Neural cell (in vitro differentiated cells): ENCODE measurements around the gene LPAR5. TPM values are rescaled to one million over a fixed set of nuclear protein-coding genes. Genes with fewer than 3 reads are reported as not detected.

Source experiments
- H2AFZ ChIP-seq: fragments of 200-600, 300-800 bp; sonication (generic), shearing (Covaris generic); 2 replicates; pipeline ENCODE4 v1.6.0; 2014; ENCODE audit warnings: low read depth, mild to moderate bottlenecking, antibody characterized with exemption, low read length, moderate library complexity
- H3F3A ChIP-seq: fragments of 200-600 bp; shearing (Covaris generic); 2 replicates; pipeline ENCODE4 v1.6.1; 2016; ENCODE audit warnings: mild to moderate bottlenecking, moderate library complexity, mixed read lengths, antibody characterized with exemption, low read length; ENCODE audit not compliant: insufficient read depth, poor library complexity, severe bottlenecking
- H3K27ac ChIP-seq: fragments of 200-600, 300-800 bp; sonication (generic), shearing (Covaris generic); 2 replicates; pipeline ENCODE4 v1.5.1; 2014; ENCODE audit warnings: mild to moderate bottlenecking, low read length, moderate library complexity
- H3K27me3 ChIP-seq: fragments of 300-800, 200-600 bp; sonication (generic), shearing (Covaris generic); 2 replicates; pipeline ENCODE4 v1.6.0; 2014; ENCODE audit warnings: mild to moderate bottlenecking, low read depth, low read length, moderate library complexity; ENCODE audit not compliant: insufficient read depth
- H3K36me3 ChIP-seq: fragments of 300-800, 200-600 bp; sonication (generic), shearing (Covaris generic); 2 replicates; pipeline ENCODE4 v1.5.1; 2014; ENCODE audit warnings: mild to moderate bottlenecking, antibody characterized with exemption, low read length, moderate library complexity; ENCODE audit not compliant: insufficient read depth
- H3K4me2 ChIP-seq: fragments of 300-800, 200-600 bp; sonication (generic), shearing (Covaris generic); 2 replicates; pipeline ENCODE4 v1.6.0; 2014; ENCODE audit warnings: mild to moderate bottlenecking, low read length
- H3K4me3 ChIP-seq: fragments of 300-800, 200-600 bp; sonication (generic), shearing (Covaris generic); 2 replicates; pipeline ENCODE4 v1.5.1; 2014; ENCODE audit warnings: mild to moderate bottlenecking, low read length, moderate library complexity
- H3K79me2 ChIP-seq: fragments of 200-600 bp; shearing (Covaris generic); replicated peaks from 2 replicates; pipeline ENCODE4 v1.6.0; 2014; ENCODE audit warnings: mild to moderate bottlenecking, low read length, moderate library complexity; ENCODE audit not compliant: insufficient read depth
- H3K9ac ChIP-seq: fragments of 300-800, 200-600 bp; sonication (generic), shearing (Covaris generic); 2 replicates; pipeline ENCODE4 v1.6.1; 2016; ENCODE audit warnings: mild to moderate bottlenecking, low read length, mixed read lengths
- H3K9me2 ChIP-seq: fragments of 200-600 bp; shearing (Covaris generic); 2 replicates; pipeline ENCODE4 v1.6.1; 2016; ENCODE audit warnings: mild to moderate bottlenecking, low read length, mixed read lengths; ENCODE audit not compliant: insufficient read depth
- H3K9me3 ChIP-seq: fragments of 200-600, 300-800 bp; sonication (generic), shearing (Covaris generic); 2 replicates; pipeline ENCODE4 v1.6.1; 2016; ENCODE audit warnings: mild to moderate bottlenecking, mixed run types, low read length, moderate library complexity, mixed read lengths
- H4K20me1 ChIP-seq: fragments of 200-600 bp; shearing (Covaris generic); 2 replicates; pipeline ENCODE4 v1.6.1; 2016; ENCODE audit warnings: mild to moderate bottlenecking, mixed run types; ENCODE audit not compliant: insufficient read depth
- EP300 ChIP-seq: fragments of 450-650 bp; conservative IDR thresholded peaks from 2 replicates; pipeline ENCODE4 v1.6.1; 2014; ENCODE audit warnings: antibody characterized with exemption, mild to moderate bottlenecking, moderate library complexity; ENCODE audit not compliant: poor library complexity, severe bottlenecking
- EZH2 ChIP-seq: fragments of 200-600, 300-800 bp; shearing (Covaris generic), sonication (generic); IDR thresholded peaks from 2 replicates; pipeline ENCODE4 v1.6.1; 2014; ENCODE audit warnings: antibody characterized with exemption, low read length, borderline replicate concordance, mild to moderate bottlenecking; ENCODE audit not compliant: insufficient read depth, poor library complexity, severe bottlenecking
- MXI1 ChIP-seq: fragments of 450-650 bp; conservative IDR thresholded peaks from 2 replicates; pipeline ENCODE4 v1.6.1; 2014; ENCODE audit warnings: antibody characterized with exemption, mild to moderate bottlenecking; ENCODE audit not compliant: poor library complexity, severe bottlenecking
- POLR2AphosphoS5 ChIP-seq: IDR thresholded peaks from 2 replicates; pipeline ENCODE4 v1.6.1; 2012
- RAD21 ChIP-seq: fragments of 450-650 bp; conservative IDR thresholded peaks from 2 replicates; pipeline ENCODE4 v1.6.1; 2014; ENCODE audit warnings: antibody characterized with exemption, mild to moderate bottlenecking, moderate library complexity
- SMC3 ChIP-seq: fragments of 450-650 bp; conservative IDR thresholded peaks from 2 replicates; pipeline ENCODE4 v1.6.1; 2014; ENCODE audit warnings: antibody characterized with exemption, mild to moderate bottlenecking, moderate library complexity; ENCODE audit not compliant: poor library complexity
- TAF1 ChIP-seq: IDR thresholded peaks from 2 replicates; pipeline ENCODE4 v1.6.1; 2012; ENCODE audit warnings: low read depth
- polyA plus RNA-seq: library from polyadenylated mRNA; depleted of rRNA; stranded (reverse); fragments of >200 nt; gene quantifications from 2 replicates; pipeline ENCODE4 v1.2.3, GENCODE V29; 2014
- TF ChIP-seq, protein P1 (sequence below): fragments of 450-650 bp; IDR thresholded peaks from 2 replicates; pipeline ENCODE4 v1.5.1; 2014; ENCODE audit warnings: antibody characterized with exemption, mild to moderate bottlenecking, moderate library complexity; ENCODE audit not compliant: poor library complexity, severe bottlenecking
- TF ChIP-seq, protein P2 (sequence below): IDR thresholded peaks from 2 replicates; pipeline ENCODE4 v1.6.1; 2012; ENCODE audit warnings: borderline replicate concordance

LPAR5 gene
- polyA plus RNA-seq, 1 donor from 2014 or later: not detected

DNA sequence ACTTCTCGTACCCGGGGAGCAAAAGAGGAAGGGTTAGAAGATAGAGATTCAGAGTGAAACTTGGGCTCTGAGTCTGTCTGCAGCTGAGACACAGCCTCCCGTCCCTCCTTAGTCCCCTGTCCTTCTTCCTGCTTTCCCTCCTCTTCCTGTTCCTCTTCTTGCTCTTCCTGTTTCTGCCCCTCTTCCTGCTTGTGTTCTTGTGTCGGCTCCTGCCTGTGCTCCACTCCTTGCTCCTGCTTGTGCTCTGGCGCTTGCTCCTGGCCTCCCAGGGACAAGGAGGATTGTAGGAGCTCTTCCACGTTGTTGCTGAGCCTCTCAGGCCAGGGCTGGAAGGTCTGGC is 8.5 kb upstream of the LPAR5 start:
- Histone ChIP-seq H4K20me1 (no peaks in the 10 kb centered on the region), H3F3A (no peaks in the 10 kb centered on the region), H3K27me3 (no peaks in the 10 kb centered on the region), H3K9me2 (no peaks in the 10 kb centered on the region), H3K79me2 (no peaks in the 10 kb centered on the region), H3K27ac (no peak overlapping the region), H2AFZ (no peak overlapping the region), H3K36me3 (no peaks in the 10 kb centered on the region), H3K9me3 (no peaks in the 10 kb centered on the region), H3K9ac (no peak overlapping the region), H3K4me3 (no peak overlapping the region), H3K4me2 (no peak overlapping the region)
- no peak for TF ChIP-seq TAF1
- TF ChIP-seq RAD21: no peak
- TF ChIP-seq, protein P1, sequence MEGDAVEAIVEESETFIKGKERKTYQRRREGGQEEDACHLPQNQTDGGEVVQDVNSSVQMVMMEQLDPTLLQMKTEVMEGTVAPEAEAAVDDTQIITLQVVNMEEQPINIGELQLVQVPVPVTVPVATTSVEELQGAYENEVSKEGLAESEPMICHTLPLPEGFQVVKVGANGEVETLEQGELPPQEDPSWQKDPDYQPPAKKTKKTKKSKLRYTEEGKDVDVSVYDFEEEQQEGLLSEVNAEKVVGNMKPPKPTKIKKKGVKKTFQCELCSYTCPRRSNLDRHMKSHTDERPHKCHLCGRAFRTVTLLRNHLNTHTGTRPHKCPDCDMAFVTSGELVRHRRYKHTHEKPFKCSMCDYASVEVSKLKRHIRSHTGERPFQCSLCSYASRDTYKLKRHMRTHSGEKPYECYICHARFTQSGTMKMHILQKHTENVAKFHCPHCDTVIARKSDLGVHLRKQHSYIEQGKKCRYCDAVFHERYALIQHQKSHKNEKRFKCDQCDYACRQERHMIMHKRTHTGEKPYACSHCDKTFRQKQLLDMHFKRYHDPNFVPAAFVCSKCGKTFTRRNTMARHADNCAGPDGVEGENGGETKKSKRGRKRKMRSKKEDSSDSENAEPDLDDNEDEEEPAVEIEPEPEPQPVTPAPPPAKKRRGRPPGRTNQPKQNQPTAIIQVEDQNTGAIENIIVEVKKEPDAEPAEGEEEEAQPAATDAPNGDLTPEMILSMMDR: no peak
- no peak for TF ChIP-seq EP300
- TF ChIP-seq, protein P2, sequence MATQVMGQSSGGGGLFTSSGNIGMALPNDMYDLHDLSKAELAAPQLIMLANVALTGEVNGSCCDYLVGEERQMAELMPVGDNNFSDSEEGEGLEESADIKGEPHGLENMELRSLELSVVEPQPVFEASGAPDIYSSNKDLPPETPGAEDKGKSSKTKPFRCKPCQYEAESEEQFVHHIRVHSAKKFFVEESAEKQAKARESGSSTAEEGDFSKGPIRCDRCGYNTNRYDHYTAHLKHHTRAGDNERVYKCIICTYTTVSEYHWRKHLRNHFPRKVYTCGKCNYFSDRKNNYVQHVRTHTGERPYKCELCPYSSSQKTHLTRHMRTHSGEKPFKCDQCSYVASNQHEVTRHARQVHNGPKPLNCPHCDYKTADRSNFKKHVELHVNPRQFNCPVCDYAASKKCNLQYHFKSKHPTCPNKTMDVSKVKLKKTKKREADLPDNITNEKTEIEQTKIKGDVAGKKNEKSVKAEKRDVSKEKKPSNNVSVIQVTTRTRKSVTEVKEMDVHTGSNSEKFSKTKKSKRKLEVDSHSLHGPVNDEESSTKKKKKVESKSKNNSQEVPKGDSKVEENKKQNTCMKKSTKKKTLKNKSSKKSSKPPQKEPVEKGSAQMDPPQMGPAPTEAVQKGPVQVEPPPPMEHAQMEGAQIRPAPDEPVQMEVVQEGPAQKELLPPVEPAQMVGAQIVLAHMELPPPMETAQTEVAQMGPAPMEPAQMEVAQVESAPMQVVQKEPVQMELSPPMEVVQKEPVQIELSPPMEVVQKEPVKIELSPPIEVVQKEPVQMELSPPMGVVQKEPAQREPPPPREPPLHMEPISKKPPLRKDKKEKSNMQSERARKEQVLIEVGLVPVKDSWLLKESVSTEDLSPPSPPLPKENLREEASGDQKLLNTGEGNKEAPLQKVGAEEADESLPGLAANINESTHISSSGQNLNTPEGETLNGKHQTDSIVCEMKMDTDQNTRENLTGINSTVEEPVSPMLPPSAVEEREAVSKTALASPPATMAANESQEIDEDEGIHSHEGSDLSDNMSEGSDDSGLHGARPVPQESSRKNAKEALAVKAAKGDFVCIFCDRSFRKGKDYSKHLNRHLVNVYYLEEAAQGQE: no peak
- TF ChIP-seq EZH2: no peak
- TF ChIP-seq MXI1: no peak
- no peak for TF ChIP-seq SMC3
- no peak for TF ChIP-seq POLR2AphosphoS5

DNA sequence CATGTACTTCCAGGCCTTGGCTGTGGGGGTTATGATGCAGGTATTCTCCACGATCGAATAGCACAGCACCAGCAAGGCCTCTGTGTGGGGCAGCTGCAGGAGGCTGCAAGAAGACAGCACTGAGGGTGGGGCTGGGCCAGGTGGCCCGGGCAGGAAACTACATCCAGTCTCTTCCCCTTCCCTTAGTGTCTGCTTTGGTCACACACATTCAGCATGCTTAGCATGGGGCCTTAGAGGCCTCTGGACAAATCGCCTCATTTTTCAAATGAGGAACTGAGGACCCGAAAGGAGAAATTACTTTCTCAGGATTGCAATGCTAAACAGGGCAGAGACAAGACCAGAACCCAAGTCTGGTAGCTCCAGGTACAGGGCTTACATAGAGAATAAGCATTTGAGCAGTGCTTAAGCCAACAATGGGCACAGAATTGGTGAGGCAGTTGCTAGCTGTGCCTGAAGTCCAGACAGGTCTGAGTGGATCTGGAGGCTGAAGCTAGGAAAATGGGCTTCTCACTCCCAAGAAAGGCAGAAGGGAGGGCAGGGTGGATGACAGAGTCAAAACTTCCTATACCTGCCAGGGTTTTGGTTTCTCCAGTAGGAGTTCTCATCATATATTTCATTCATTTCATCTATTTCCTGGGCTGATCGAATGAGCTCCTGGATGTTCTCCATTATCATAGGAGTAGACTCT is 8.0 kb upstream of the LPAR5 start:
- no peak overlapping the region for H3K9ac ChIP-seq
- H3F3A ChIP-seq: no peaks in the 10 kb centered on the region
- H3K79me2 ChIP-seq: no peaks in the 10 kb centered on the region
- no peaks in the 10 kb centered on the region for H3K9me2 ChIP-seq
- H3K9me3 ChIP-seq: no peaks in the 10 kb centered on the region
- H3K36me3 ChIP-seq: no peaks in the 10 kb centered on the region
- no peaks in the 10 kb centered on the region for H4K20me1 ChIP-seq
- no peaks in the 10 kb centered on the region for H3K27me3 ChIP-seq
- no peak overlapping the region for H3K27ac ChIP-seq
- no peak overlapping the region for H3K4me2 ChIP-seq
- H2AFZ ChIP-seq: no peak overlapping the region
- TF ChIP-seq SMC3: no peak
- TF ChIP-seq, protein P1: no peak
- TF ChIP-seq POLR2AphosphoS5: no peak
- no peak for TF ChIP-seq TAF1
- no peak for TF ChIP-seq RAD21
- TF ChIP-seq EP300: no peak
- no peak for TF ChIP-seq MXI1
- TF ChIP-seq, protein P2: no peak
- no peak for TF ChIP-seq EZH2
- H3K4me3 ChIP-seq: no peak overlapping the region
